Osteoblast (primary cell): Measurements from ENCODE around the gene NDUFC2. TPM values are rescaled to one million over a fixed set of nuclear protein-coding genes. Genes with fewer than 3 reads are reported as not detected.
"Not testable (repeated sequence)": the region's sequence is repeated elsewhere in the genome, so short reads cannot be mapped to it uniquely, and the experiment has no call there.

Experiments
- DNase-seq: peaks from one replicate; pipeline ENCODE4 v3.0.0; 2011; ENCODE audit warnings: low spot score, mixed read lengths; ENCODE audit not compliant: insufficient read length; ENCODE audit errors: missing footprints
- H2AFZ ChIP-seq: 2 replicates; pipeline ENCODE4 v1.6.0; 2011; ENCODE audit warnings: mild to moderate bottlenecking, low read length
- H3K27ac ChIP-seq: 2 replicates; pipeline ENCODE4 v1.5.1; 2011; ENCODE audit warnings: mild to moderate bottlenecking, low read depth, low read length, moderate library complexity
- H3K27me3 ChIP-seq: 2 replicates; pipeline ENCODE4 v1.6.0; 2012; ENCODE audit warnings: mild to moderate bottlenecking, control low read depth, inconsistent platforms, low read length, moderate library complexity; ENCODE audit not compliant: insufficient read depth
- H3K36me3 ChIP-seq: 2 replicates; pipeline ENCODE4 v1.5.1; 2011; ENCODE audit warnings: mild to moderate bottlenecking, low read length, control low read depth, moderate library complexity; ENCODE audit not compliant: insufficient read depth
- H3K4me1 ChIP-seq: 2 replicates; pipeline ENCODE4 v1.5.1; 2011; ENCODE audit warnings: mild to moderate bottlenecking, low read length, control low read depth, moderate library complexity; ENCODE audit not compliant: insufficient read depth
- H3K4me2 ChIP-seq: 2 replicates; pipeline ENCODE4 v1.6.0; 2011; ENCODE audit warnings: mild to moderate bottlenecking, low read length; ENCODE audit not compliant: insufficient read depth
- H3K4me3 ChIP-seq: fragments of 200-600 bp; sonication (generic); 3 replicates; pipeline ENCODE4 v1.5.1; 2012; ENCODE audit warnings: mild to moderate bottlenecking, low read length, inconsistent platforms; ENCODE audit not compliant: insufficient read depth
- H3K79me2 ChIP-seq: 2 replicates; pipeline ENCODE4 v1.6.0; 2012; ENCODE audit warnings: mild to moderate bottlenecking, low read length, control low read depth, inconsistent platforms; ENCODE audit not compliant: insufficient read depth
- H3K9me3 ChIP-seq: 2 replicates; pipeline ENCODE4 v1.5.1; 2011; ENCODE audit warnings: low read depth, low read length, control low read depth
- H4K20me1 ChIP-seq: 2 replicates; pipeline ENCODE4 v1.6.0; 2012; ENCODE audit warnings: mild to moderate bottlenecking, low read length, control low read depth; ENCODE audit not compliant: insufficient read depth
- CTCF ChIP-seq: IDR thresholded peaks from 2 replicates; pipeline ENCODE4 v1.5.1; 2011; ENCODE audit warnings: mild to moderate bottlenecking, low read depth, low read length, moderate library complexity; ENCODE audit errors: extremely low read depth
- total RNA-seq: library from RNA; depleted of rRNA; stranded (reverse); fragments of >200 nt; gene quantifications from 2 replicates; pipeline ENCODE4 v1.2.3, GENCODE V29; 2012

The NDUFC2 gene
- total RNA-seq, 1 donor = 98.1 TPM

GRCh38 chr11:78044706-78045105 is 35.0 kb downstream of the NDUFC2 start:
- H3K27me3 ChIP-seq = no peaks in the 10 kb centered on the region
- H3K4me2 ChIP-seq = no peak overlapping the region
- no peak overlapping the region for H3K27ac ChIP-seq
- H3K36me3 ChIP-seq = no peaks in the 10 kb centered on the region
- H3K79me2 ChIP-seq = no peaks in the 10 kb centered on the region
- peaks cover 25% of the 10 kb centered on the region for H3K4me1 ChIP-seq
- no peak for TF ChIP-seq CTCF
- H3K9me3 ChIP-seq = no peaks in the 10 kb centered on the region
- H4K20me1 ChIP-seq = no peaks in the 10 kb centered on the region
- H3K4me3 ChIP-seq = no peak overlapping the region
- DNase-seq = no peak
- H2AFZ ChIP-seq = no peak overlapping the region

GRCh38 chr11:78041843-78042440 is 37.7 kb downstream of the NDUFC2 start:
- H3K9me3 ChIP-seq = no peaks in the 10 kb centered on the region
- no peak overlapping the region for H3K27ac ChIP-seq
- H2AFZ ChIP-seq = no peak overlapping the region
- H3K79me2 ChIP-seq = no peaks in the 10 kb centered on the region
- H3K4me3 ChIP-seq = no peak overlapping the region
- H3K4me2 ChIP-seq = no peak overlapping the region
- no peaks in the 10 kb centered on the region for H3K36me3 ChIP-seq
- no peaks in the 10 kb centered on the region for H4K20me1 ChIP-seq
- H3K27me3 ChIP-seq = no peaks in the 10 kb centered on the region
- TF ChIP-seq CTCF = no peak
- H3K4me1 ChIP-seq = peaks cover 28% of the 10 kb centered on the region
- no peak for DNase-seq

GRCh38 chr11:78041380-78041719 is 38.3 kb downstream of the NDUFC2 start:
- peaks cover 26% of the 10 kb centered on the region for H3K4me1 ChIP-seq
- not testable (repeated sequence) for H3K27ac ChIP-seq, H3K79me2 ChIP-seq, H2AFZ ChIP-seq, H3K36me3 ChIP-seq, H3K9me3 ChIP-seq, H3K27me3 ChIP-seq, DNase-seq, H3K4me2 ChIP-seq, H3K4me3 ChIP-seq, H4K20me1 ChIP-seq

GRCh38 chr11:78040691-78041379 is 38.8 kb downstream of the NDUFC2 start:
- Histone ChIP-seq H3K36me3 (no peaks in the 10 kb centered on the region), H2AFZ (peak overlapping the region; percentile 71), H3K4me3 (peak overlapping the region; percentile 15), H3K4me1 (peaks cover 23% of the 10 kb centered on the region), H4K20me1 (no peaks in the 10 kb centered on the region), H3K27ac (peak overlapping the region; percentile 94), H3K9me3 (no peaks in the 10 kb centered on the region), H3K79me2 (no peaks in the 10 kb centered on the region), H3K4me2 (peak overlapping the region; percentile 82), H3K27me3 (no peaks in the 10 kb centered on the region)
- no peak for DNase-seq
- TF ChIP-seq CTCF = no peak
